Measurements from ENCODE around the gene VDR.

The VDR gene

DNA sequence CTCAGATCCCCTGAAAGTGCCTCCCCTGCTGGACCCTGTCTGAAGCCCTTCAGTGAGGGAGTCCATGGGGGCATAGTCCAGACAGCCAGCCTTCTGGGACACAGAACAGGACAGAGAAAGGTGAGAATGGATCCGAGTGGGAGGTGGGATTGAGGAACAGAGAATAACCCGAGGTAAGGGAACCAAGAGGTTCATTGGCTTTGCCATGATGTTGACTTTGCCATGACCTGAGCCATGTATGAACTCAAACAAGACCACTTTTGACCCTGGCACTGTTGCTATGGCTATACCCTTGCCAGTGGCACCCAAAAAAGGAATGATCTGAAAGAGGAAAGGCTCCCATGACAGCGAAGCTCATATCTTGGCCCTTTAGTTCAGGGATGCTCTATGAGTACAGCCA lies 22.6 kb upstream of the VDR start:
- no peak for DNase-seq

DNA sequence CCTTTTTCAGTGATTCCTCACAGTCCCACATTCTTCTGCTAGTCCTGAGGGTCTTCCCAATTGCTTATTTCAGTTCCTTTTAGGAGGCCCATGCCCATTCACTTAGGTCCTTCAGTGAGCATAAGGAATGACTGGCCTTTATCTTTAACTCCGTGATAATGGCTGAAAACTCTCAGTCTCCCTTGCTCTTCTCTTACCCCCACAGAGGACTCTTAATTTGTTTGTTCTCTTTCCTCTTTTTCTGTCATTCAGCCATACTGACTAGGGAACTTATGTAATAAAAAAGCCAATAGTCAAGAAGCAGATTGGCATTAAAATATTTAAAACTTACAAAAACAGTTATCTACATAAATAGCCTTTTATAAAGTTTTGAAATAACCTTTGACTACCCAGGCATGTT lies 17.1 kb upstream of the VDR start:
- DNase-seq = no peak

DNA sequence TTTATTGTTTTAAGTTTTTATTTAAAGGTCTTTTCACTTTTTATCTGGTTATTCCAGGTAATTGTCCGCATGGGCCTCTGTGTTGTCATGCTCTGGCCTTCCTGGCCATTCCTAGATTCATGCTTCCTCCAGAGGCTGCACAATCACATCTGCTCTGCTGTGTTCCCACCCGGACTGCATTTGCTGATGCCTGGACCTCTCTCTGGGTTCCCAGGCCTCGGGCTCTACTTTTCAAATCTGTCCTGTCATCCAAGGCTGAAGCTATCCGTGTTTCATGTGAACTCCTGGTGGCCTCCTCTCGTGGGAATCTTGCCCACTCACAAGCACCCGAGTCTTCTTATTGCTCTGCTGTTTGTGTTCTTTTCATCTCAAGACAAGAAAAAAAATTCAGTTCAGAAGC lies 16.1 kb upstream of the VDR start:
- DNase-seq = no peak

DNA sequence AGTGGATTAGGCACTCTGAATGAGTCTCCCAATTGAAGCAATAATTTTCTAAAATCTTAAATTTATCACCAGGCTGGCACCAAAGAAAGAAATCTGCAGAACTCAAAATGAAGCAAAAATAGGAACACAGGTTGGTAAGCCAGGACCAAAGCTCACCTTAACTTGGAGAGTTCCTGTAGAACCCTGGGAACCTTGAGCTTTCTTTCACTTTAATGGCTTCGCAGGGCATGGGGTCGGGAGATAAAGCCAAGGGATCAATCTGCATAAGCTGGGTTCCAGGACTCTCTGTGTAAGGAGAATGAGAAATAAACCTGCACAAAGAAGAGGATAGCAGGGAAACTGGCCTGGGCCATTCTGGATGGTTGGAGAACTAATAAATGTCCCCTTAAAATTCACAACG lies 8.3 kb upstream of the VDR start:
- DNase-seq = no peak

DNA sequence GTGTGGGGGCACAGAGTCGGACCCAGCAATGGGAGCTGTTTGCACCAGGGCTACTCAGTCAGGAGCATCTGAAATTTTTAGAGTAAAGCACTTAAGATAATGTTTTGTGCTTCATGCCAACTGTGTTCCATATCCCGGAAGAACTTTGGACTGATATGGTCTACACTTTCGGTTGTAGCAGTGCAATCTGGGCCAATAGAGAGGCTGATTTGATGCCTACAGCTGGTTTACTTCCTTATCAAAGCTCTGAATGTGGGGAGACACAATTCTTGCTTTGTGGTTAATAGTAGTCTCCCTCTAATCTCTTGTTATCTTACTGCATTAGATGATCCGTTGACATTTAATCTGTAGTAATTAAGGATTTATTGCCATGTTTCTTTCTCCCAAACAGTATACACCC lies 7.8 kb upstream of the VDR start:
- DNase-seq = no peak

DNA sequence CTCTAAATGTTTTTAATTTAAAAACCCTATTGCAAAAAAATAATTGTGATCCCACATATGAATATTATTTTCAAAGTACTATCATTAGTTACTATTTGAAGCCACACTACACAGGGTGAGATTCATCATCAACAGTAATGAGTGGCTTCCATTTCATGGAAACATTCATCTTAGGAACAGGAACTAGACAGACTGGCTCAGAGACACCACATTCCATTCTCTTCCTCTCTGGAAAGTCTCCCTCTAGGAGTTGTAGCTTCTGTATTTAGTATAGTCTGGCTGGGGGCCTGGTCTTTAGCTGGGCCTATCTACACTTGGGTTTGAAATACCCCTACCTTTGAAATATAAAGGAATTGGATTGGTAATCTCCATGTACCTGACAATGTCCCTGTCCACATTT lies 6.2 kb upstream of the VDR start:
- DNase-seq = no peak

DNA sequence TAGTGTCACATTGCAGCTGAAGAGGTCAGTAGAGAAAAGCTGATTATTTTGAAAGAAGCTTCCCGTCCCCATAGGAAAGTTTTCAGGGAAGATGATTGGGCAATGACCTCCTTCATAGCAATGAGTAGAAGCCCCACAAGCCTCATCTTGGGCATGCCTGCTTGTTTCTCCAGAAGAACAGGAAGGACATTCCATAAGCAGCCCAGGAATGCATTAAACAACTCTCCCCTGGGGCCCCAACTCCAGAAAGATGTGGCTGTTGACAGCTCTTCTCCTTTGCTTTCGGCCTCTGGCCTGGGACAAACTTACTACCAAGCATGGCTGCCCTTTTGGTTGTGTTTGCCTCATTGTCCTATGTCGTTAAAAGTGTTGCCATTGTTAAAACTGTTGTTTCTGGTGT lies 5.7 kb upstream of the VDR start:
- DNase-seq = no peak

DNA sequence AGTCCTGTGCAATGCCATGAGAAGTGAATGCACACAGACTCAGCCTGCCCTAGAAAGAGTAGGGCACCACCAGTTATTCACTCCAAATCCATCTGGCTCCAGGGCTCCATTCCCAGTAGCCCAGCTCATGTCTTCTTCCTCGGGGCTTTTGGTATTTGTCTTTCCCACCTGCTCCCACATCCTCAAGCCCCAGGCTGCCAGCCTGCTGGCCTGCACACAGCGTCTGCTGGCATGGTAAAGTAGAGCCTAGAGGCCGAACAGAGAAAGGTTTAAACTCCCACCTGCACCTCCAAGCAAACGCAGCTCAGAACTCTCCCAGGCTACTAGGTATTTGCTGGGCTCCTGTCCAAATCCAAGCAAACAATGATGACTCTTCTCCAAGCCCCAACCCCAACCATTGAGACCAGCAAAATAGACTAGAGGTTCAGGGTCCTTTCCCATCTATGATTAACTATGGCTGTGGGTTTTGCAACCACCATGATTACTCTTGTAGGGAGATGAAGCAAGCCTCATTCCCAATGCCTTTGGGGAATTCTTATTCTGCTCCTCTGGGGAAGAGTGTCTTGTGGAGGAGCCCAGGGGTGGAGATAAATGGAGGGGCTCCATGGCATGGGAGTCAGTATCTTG lies 5.2 kb upstream of the VDR start:
- DNase-seq = no peak

DNA sequence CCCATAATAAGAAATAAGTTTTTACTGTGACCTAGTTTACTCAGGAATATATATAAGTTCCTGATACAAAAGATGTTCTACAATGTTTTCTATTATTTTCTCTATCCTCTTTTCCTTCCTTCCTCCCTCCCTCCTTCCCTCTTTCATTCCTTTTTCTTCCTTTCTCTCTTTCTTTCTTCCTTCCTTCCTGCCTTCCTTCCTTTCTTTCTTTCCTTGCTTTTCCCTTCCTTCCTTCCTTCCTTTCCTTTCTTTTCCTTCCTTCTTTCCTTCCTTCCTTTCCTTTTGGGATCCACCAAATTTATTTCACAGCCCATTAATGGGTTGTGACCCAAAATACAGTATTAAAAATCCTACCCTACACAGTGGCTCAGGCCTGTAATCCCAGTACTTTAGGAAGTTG lies 3.9 kb upstream of the VDR start:
- no peak for DNase-seq

DNA sequence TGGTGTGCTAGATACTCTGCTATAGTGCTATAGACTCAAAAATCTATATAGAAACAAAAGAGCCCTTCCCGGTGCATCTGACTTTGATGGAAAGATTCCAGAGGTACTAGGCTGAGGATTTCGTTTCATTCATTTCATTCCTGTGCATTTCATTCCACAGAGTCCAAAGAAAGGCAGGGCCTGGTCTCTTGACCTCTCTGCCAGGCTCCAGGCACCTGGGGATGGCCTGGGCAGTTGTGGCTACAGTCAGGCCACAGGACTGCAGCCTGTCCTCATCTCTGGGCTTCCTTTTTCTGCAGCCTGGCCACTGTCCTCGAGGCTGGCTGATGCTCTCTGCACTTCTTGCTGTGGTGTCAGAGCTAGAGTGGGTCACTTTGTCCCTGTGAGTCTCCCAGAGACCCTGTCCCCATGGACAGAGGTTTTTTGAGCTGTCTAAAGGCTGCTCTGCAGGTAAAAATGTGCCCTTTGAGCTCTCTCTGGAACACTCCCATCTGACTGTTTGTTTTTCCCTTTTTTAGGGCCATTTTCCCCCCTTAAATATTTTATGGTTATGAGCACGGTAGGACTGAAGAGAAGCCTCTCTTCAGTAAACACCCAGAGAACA lies 3.2 kb upstream of the VDR start:
- no peak for DNase-seq

DNA sequence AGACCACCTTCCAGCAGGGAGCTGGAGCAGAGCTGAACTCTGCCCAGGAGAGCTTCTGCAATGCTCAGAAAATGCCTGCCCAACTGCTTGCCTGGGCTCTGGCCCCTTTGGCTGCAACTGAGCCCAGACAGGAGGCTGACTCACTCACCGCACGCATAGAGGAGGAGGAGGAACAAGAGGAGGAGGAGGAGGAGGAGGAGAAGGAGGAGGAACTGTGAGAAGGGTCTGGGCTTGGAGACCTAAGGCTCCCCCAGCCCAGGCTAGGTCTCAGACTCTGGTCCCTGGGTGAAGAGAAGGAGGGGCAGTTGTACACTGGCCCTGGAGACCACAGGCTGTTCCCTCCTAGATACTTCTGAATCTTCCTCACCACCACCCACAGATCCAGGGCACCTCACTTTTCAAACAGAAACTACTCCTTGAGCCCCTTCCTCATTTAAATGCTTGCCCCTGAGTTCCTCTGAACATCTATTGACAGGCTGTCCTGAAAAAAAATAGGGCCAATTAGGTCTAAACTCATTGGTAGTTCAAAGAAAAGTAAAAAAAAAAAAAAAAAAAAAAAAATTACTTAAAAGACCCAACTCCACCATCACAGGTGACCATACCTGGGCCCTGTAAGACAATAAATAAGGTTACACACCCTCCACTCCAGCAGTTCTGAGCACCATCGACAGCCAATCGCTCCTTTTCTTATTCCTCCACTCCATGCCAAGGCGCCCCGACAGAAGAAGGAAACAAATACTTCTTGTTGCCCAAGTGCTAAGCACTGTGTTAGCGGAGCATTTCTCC lies 674 bp downstream of the VDR start:
- DNase-seq = peak; percentile 51

DNA sequence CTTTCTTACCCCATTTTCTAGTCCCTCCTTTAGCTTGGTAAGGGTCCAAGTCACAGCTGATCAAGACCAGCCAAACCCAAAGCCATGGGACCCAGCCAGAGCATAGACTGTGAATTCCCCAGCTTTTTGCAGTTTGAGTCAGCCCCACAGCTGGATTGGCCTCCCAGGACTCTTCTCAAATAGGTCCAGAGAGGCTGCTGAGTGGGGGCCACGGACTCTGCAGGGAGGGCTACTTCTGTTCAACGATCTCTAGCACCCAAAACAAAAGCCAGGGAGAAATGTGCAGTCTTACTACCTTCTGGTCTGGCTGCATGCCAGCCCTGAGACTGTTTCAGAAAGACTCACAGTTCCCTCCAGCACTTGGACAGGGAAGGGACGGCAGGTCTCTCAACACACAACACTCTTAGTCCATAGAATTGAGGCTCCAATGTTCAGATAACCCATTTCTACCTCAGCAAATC lies 1.6 kb downstream of the VDR start:
- DNase-seq = no peak

DNA sequence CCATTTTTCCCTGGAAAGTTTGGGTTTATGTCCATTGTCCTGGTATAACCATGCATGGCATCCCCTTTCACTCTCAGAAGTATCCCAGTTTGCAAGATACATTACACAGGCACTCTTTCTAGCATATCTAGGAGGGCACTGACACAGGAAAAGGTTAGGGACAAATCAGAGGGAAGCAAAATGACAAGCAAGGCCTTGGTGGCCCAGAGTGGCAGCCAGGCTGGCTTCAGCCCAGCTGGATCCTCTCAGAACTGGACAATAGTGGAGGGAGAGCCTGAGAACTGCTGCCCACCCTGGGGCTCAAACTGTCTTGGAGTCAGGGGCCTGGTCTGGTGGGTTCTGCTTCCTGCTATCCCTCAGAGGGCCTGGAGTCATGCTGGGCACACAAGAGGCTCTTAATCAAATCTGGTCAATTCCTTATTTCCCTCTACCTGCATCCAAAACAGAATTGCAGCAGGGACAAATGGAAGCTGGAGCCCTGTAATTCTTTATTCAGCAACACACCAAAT lies 2.6 kb downstream of the VDR start:
- DNase-seq = no peak

DNA sequence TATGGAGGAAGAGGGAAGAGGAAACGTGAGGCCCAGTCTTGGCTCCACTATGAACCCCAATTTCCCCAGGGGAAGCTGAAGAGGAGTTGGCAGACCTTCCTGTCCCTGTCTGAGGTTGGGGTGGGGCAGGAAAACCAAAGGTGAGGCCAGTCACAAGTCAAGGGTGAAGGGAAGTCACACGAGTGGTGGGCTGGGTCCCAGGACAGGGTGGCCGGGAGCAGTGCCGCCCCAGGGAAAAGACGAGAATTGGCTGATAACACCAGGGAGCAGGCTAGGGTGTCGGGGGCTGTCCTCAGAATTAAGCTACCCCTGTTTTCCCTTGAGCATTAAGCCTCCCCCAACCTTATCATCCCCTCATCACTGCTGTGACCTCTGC lies 3.1 kb downstream of the VDR start:
- no peak for DNase-seq

DNA sequence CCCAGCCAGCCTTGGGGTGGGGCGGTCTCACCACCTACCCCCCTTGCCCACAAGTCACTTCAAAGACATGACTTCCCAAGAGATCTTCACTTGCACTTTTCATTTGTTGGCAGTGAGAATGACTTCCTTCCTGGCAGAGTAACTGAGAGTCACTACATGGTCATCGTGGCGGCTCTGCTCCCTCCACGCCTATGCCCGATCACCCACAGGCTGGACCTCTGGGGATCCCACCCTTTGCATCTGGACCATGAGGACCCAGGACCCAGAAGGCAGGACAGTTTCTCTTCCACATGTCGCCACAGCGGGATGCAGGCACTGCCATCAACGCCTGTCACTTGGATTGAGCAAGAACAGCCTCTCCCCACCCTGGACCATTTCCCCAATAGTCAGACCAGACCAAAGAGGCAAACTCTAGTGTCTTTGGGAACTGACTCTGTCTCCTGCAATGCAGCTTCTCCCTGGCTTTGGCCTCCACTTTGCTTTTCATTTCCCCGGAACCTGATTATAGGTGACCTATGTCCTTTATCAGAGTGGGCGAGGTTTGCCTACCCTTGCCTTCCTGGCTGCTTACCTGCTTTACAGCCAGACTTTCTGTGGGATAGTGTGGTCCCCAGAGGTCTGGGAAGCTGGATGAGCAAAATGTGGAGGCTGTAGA lies 3.6 kb downstream of the VDR start:
- DNase-seq = no peak

DNA sequence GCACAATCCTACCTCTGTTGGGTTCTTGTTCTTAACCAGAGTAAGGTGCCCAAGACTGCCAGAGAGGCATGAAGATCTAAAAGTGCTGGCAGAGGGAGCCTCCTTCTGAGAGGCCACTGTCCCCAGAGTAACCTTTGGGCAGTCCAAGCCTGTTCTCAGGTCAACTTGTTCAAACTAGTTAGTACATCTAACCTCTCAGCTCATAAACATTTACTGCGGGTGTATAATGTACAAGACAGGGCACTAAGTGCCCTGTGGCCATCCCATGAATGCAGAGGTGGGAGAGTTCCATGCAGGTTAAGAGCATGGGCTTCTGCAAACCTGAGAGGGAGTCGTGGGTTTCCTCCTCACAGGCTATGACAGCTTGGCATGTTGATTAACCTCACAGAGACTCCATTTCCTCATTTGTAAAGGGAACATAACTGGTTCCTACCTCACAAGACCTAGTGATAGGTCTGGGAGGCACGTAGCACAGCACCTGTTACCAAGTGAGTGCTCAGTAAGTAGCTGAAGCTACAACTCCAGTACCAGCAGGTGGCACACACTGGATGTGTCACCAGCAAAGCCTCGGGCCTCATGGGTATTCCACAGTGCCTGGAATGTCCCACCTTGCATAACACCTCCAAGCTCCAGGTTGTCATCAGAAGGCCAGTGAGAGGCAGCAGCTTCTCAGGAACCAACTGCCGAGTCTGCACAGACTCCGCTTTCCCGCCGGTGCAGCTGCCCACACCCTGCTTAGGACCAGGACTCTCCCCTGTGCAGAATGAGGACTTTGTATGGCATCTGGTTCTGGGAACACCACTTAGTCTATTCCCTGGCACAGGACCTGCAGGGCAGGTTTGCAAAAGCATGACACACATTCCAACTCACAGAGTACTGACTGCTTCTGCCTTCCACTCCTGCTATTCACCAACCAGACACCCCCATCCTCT lies 4.4 kb downstream of the VDR start:
- DNase-seq = no peak

DNA sequence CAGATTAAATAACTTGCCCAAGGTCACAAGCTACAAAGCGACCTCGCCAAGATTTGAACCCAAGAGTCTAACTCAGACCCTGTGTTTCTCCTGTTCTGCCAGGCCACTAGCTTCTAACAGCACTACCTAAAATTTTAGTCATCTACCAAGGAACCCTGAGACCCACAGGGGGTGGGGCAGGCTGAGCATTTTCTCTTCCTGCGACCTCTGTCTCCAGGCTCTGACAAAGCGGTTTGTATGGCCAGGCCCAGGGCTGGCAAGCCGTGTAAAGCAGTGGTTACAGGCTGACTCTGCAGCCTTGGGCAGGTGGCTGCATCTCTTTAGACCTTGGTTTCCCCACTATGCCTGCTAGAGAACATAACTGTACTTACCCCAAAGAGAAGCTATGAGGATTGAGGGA lies 5.3 kb downstream of the VDR start:
- DNase-seq = no peak

DNA sequence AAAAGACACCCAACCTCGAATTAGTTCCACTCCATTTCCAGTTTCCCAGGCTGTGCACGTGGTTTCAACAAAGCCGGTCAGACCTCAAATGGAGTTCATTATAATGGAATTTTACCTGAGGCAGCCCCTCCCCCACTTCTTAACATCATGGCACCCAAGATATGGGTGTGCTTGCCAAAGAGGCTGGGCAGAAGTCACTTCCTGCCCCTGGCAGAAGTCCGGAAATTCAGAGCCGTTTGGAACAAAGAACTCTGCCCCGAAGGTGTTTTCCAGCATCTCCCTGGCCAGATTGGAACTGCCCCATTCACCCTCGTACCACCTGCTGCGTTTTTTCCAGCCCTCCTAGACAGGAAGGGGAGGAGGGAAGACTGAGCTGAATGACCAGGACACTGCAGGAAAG lies 8.2 kb downstream of the VDR start:
- no peak for DNase-seq

DNA sequence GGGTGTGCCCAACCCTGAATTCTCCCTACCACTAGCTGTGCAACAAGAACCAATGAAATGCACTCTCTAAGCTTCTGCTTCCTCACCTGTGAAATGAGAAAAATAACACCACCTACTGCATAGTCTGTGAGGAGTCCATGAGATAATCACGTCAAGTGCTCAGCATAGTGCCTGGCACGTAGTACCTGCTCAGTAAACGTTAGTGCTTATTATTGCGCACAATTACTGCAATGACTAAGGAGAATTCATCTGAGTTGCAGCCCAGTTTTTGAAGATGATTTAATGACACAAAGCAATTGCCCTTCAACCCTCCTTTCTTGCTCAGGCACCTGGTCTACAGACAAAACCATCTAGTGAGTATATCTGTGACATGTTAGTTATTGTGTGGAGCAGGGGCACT lies 8.8 kb downstream of the VDR start:
- DNase-seq = no peak

DNA sequence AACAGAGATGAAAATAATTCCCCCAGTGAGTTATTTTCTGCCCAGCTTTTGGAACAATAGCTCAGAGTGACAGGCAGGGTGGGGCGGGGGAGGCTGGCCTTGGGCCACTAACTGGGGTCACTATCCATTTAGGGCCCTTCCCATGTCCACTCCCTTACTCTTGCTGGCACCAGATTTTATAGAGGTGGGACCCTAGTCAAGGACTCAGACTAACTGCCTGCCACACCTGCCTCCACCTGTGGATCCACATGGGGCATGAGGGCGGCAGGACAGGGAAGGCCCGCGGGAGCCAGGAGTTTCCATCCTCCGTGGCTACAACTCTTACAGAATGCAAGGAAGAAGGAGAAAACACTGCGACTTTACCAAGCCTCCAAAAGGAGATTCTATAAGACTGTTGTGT lies 10.1 kb downstream of the VDR start:
- no peak for DNase-seq

DNA sequence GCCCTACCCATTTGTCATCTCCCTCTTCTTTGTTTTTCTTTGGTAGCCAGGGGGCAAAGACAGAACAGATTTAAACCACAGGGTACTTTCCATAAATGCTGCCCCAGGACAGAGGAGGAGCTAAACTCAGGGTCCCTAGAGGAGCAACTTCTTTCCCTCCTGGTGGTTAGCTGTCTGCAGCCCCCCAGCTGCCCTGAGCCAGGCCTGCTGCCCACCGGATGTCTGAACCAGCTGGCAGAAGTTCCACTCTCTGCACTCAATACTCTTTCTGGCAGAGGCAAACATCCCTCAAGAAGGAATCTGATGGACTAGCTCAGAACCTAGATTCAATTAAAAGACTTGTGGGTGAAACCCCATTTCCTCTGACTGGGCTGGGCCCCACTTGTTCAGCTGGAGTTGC lies 10.7 kb downstream of the VDR start:
- no peak for DNase-seq

DNA sequence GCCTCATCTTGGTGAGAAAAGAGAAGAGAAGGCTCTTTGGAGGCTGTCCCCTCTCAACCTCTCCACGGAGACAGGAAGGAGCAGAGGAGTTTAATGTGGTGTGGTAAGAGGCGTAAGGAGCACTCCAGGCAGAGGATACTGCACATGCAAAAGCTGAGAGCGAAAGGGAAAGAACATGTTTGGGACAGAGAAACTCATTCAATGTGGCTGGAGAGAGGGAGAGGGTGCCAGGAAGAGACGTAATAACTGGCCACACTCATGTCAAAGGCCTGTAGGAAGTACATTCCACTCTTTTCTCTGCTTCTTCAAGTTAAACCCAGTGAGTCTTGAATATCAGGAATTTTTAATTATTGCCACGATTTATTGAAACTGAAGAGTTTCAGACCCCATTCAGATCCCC lies 12.0 kb downstream of the VDR start:
- no peak for DNase-seq

DNA sequence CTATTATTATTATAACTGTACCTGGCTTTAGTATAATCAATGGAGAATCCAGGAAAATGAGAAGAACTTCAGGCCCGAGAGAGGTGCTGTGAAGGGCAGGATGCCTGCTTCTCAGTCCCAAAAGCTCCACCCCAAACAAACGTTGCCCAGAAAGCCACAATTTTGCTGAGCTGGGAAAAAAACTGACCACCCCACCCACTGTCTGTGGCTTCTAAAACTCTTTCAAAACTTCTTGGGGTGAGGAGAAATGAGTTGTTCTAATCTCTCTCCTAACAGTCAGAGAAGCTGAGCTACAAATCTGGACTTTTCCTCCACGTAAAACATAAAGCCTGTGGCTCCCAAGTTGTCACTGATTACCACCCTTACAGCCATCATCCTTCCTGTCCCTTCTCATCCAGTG lies 13.4 kb downstream of the VDR start:
- DNase-seq = no peak

All from activated effector memory CD4-positive, alpha-beta T cell treated with Interleukin-2 at 50 U/mL for 16 hours (primary cell).